Hepatic stellate cell (primary cell): ENCODE measurements around the gene AQP4.

Source experiments
- DNase-seq: peaks from one replicate; pipeline ENCODE4 v3.0.0; 2011; ENCODE audit warnings: low spot score

The AQP4 gene, protein sequence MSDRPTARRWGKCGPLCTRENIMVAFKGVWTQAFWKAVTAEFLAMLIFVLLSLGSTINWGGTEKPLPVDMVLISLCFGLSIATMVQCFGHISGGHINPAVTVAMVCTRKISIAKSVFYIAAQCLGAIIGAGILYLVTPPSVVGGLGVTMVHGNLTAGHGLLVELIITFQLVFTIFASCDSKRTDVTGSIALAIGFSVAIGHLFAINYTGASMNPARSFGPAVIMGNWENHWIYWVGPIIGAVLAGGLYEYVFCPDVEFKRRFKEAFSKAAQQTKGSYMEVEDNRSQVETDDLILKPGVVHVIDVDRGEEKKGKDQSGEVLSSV

DNA sequence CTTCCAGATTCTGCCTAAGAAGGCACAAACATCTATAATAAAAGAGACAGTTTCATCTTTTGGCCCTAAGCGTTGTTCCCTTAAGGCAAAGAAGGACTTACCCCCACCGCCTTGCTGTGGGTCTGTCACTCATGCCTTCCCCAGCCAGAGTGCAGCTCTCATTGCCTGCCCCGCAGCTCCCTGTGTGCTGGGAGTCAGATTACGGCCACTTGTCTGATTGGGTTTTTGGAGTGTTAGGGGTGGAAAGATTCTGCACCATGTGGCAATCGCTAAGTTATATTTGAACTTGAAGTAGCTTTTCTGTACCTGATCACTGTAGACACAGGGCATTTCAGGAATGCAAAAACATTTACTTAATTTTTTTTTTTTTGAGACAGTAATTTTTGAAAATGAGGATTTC lies at the start of gene AQP4:
AQP4 (minus strand) TSS at position 151 of the 400 bp plus-strand sequence; CDS start at position 133, 18 bp downstream.
- no peak for DNase-seq

DNA sequence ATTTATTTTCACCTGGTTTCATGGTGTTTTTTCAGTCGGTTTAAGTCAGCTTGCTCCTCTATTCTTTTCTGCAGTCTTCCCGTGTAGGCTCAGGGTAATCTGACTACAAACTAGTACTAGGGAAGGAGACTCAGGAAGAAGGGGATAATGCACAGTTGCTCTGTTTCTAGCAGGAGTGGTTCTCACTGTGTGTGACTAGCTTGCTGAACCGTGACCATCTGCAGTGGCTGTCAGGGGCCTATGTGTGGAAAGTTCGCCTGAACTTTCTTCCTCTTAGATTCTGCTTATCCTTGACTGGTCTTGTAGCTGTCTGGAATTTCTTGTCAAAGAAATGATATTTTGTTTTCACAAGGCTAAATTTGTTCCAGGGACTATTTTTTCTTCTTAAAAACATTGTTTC lies 46.3 kb upstream of the AQP4 start:
- no peak for DNase-seq

GRCh38 chr18:26909599-26910290 lies 44.2 kb upstream of the AQP4 start:
- DNase-seq, result no peak

DNA sequence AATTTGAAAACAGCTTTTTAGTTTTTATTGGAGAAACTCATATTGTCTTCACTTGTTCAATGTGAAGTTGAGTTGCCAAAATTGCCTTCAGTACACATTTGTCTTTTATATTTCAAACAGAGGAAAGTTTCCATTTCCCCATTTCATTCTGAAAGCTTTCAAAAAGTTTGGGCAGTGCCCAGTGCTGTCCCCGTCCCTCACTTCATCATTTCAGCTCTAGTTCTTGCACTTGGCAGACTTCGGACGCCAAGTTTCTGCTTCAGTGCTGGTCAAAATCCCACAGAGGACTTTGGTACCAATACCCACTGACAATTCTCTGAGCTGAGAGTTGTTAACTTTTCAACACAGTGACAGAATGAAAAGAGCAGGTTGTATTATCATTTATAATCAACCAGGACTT lies 43.4 kb upstream of the AQP4 start:
- no peak for DNase-seq

- DNase-seq, result no peak
These were observed 36.8 kb upstream of the AQP4 start for GRCh38 chr18:26902291-26902690.

DNA sequence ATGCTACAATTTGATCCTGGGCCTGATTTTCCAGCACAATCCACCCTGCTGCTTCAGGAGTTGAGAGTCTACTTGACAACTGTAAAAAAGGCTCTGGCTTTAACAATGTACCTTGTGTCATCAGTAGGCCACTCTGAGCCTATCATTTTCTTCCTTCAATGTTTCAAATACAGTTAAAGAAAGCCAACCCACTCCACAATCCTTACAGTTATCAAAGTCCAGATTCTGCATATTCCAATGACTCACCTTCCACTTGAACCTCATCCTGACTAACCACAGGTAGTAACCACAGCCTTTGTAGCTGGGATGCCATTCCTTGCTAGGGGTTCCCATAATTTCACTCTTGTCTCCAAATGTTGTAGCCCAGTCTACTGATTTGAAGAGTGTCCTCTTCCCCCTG lies 35.5 kb upstream of the AQP4 start:
- DNase-seq, result no peak

DNA sequence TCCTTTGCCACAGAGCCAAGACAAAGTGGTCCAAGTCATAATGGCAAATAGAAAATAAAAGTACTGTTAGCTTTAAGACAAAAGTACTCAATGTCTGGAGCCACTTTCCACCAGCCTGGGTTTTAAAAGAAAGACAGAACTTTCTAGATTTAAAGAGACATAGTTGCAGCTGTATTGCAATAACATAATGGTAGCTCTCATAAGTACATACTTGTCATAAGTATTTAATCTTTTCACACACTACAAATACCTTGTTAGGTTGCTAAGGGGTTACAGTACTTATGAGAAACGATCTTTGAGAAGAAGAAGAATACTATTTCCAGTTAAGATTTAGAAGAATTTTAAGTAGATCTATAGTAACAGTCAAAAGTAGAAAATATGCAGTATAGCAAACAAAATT lies 28.9 kb upstream of the AQP4 start:
- no peak for DNase-seq

DNA sequence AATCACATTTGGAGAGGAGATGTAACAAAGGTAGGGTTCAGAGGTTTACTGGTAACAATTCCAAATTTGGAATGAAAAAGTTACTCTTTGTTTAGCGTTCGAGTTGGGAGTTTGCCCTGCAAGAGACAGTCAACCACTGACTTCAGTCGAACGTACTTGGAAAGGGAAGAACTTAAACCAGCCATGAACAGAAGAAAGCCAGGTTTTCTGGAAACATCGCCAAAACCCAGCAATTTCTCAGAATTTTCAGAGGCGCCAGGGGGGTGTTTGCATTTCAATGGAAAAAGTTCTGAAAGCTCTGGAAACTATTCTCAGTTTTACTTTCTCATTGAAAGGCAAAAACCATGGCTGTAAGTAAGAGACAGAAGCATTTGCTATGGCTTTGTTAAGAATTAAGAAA lies 28.5 kb upstream of the AQP4 start:
- DNase-seq, result no peak

GRCh38 chr18:26888259-26888658 lies 22.8 kb upstream of the AQP4 start:
- DNase-seq, result no peak

- DNase-seq, result no peak
These were observed 9.6 kb upstream of the AQP4 start for GRCh38 chr18:26875040-26875654.

DNA sequence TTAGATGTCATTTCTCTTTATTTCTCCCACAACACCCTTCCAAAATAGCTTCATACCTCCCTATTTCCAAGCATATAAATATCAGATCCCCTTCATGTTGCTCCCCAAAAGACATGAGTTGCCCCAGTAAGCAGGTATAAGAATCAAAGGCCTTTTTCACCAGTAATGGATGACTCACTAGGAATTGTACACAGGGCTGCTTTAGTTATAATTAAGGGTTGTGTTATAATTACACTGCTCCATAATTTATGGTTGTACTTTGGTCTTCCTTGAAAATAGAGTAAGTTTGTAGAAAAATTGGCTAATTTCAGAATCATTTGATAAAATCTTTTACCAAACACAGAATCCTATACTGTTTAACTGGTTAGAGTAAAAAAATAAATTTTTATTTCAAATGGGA lies 8.8 kb upstream of the AQP4 start:
- no peak for DNase-seq

GRCh38 chr18:26869640-26870039 lies 4.1 kb upstream of the AQP4 start:
- DNase-seq, result no peak

DNA sequence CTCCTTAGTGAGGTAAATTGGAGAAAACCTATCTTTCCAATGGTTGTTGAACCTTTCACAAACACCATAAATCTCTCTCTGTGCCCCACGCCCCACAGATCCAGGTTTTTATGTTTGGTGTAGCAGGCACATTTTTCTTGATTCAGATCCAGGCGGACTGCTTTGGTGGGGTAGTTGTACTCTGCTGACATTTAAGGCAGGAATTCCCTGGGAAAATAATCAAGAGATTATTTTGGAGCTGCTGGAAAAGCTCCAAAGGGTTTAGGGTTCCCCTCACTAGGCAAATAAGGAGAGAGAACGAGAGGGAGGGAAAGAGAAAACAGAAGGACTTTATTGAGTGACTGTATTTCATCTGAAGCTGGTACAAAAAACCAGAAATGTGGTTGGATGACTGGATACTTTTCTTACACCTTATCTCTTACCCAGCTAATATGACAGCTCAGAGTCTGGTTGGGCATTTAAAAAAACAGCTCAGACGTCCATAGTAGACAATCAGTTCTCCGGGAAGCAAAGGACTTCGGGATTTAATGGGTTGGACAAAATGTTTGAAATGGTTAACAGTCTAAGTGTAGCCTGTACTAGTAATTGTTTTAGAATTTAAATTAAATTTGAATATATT lies 3.6 kb upstream of the AQP4 start:
- no peak for DNase-seq

- no peak for DNase-seq
These were observed 2.0 kb upstream of the AQP4 start for GRCh38 chr18:26867471-26867870.

DNA sequence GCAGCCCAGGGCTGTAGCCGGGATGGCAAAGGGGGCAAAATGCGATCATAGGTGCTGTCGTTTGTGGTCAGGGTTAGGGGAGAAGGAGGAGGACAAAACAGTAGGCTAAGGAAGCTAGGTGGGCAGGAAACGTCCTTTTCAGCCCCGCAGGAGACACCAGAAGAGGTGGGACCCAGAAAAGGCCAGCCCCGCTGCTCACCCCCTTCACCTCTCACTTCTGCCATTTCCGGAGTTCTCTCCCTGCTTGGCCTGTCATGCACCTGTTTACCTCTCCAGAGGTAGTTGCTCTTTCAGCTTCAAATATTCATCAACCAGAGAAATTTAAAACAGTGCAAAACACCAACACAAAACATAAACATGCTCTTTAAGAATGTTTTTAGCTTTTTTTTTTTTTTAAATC lies 849 bp downstream of the AQP4 start:
- DNase-seq, result no peak

- DNase-seq, result no peak
These were observed 1.5 kb downstream of the AQP4 start for GRCh38 chr18:26863921-26864497.

DNA sequence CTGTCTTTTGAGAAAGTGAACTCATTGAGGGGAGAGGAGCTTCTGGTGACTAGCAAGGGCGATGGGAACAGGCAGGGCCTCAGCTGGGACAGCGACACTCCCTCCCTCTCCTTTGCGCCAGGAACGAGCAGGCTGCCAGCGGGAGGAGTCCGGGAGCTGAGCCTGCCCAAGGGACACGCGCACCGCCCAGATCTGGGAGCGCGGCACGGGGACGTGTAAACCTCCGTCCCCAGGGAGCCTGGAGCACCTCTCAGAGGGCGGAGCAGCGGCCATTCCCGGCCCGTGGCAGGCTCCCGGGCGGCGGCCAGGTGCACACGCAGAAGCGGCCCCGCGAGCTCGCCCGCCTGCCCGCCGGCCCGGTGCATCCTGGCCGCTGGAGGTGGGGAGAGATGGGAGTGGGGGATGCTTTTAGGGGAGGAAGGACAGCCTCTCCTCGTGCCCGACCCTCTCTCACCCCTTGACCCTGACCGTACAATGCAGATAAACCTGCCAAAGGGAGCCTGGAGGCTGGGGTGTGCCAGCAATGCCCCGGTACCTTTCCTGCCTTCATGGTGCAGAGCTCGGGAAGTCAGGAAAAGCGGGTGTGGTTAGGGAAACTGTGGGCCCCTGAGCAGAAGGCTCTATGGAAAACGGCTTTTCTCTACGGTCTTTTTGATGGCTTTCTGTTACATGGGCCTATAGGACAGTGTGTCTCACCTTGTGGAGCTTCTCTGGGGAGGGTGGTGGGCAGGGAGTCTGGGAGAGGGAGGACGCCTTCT lies 2.2 kb downstream of the AQP4 start:
- DNase-seq, result no peak

GRCh38 chr18:26862084-26862483 lies 3.4 kb downstream of the AQP4 start:
- DNase-seq, result no peak

DNA sequence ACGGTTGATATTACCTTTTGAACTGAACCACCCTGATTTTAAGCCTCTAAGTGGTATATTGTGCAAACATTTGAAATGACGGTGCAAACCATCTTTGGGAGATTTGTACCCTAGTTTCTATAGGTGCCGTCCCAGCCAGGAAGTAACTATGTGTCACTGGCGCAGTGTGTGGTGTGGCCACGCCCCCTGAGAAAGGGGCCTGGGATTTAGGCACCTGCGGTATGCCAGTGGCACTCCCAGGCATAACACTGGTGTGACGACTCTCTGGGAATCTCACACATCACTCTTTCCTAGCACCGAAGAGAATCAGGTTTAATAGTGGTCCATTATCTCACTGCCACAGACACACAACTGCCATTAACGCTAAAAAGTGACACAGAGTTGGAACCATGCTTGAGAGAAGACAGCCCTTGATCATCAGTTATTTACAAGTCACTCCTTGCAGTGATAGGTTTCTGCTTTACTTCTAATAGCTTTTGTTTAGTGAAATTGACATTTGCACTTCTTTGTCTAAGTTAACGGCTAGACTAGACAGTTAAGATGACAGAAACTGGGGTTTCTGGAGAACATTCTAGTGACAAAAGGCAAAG lies 11.1 kb downstream of the AQP4 start:
- DNase-seq, result no peak

- DNase-seq, result no peak
These were observed 12.1 kb downstream of the AQP4 start for GRCh38 chr18:26853401-26853800.

GRCh38 chr18:26843760-26844159 lies 21.7 kb downstream of the AQP4 start:
- no peak for DNase-seq
